ENCODE data around the gene CCNK. TPM values are rescaled to one million over a fixed set of nuclear protein-coding genes. Genes with fewer than 3 reads are reported as not detected.

CCNK gene
- total RNA-seq, 2 donors from 2014 or later, result 86.1 to 88.5 TPM

DNA sequence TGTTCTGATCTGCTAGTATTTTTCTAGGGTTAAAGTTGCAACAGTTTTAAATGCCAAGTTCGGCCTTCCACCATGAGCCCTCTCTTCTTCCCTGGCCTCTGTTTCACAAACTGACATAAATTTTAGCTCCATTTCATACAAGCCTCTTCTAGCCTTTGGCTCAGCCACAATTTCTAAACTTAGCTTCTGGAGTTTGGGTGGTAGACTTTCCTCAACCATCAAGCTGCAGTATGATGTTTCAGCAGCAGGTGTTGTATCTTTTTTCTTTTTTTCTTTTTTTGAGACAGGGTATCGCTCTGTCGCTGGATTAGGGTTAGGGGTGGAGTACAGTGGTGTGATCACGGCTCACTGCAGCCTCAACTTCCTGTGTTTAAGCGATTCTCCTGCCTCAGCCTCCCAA is 30.0 kb upstream of the CCNK start:
- H3K27ac Mint-ChIP-seq, result no peak overlapping the region
- no peak for ATAC-seq (replicated peaks in 1 of 2)
- no peak overlapping the region for H3K4me3 Mint-ChIP-seq

DNA sequence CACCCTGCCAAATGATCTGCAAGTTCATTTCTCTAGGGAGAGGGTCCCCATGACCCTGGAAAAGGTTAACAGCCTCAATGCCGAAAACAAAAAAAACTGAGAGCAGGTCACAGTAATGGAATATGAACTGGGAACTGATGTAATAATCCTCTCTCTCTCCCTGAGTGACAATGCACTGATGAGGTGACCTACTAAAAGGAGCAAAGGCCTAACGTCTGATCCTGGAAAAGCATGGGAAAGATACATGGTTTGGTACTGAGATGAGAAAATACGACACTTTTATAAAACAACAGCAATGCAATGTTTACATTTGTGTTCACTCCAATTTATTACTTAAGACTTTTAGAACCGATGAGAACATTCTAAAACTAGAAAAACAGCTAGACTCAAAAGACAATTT is 28.2 kb upstream of the CCNK start:
- H3K27ac Mint-ChIP-seq, result no peak overlapping the region
- no peaks in the 10 kb centered on the region for H3K27me3 Mint-ChIP-seq (ENCODE audit: low read depth)
- H3K36me3 Mint-ChIP-seq (ENCODE audit: insufficient read depth in 2 of 2), result peaks cover 8 to 10% of the 10 kb centered on the region in 2 donors
- H3K9me3 Mint-ChIP-seq, result no peaks in the 10 kb centered on the region
- DNase-seq (no peak), ATAC-seq (replicated peaks in 1 of 2) (no peak)
- no peak overlapping the region for H3K4me3 Mint-ChIP-seq
- H3K4me1 Mint-ChIP-seq (ENCODE audit: low read depth), result no peaks in the 10 kb centered on the region

More for the DNA sequence above, 30.0 kb upstream of the CCNK start:
- no peak for DNase-seq
- Mint-ChIP-seq H3K36me3 (ENCODE audit: insufficient read depth in 2 of 2) (peaks cover 4 to 13% of the 10 kb centered on the region in 2 donors), H3K4me1 (ENCODE audit: low read depth) (no peaks in the 10 kb centered on the region), H3K9me3 (no peaks in the 10 kb centered on the region), H3K27me3 (ENCODE audit: low read depth) (no peaks in the 10 kb centered on the region)

DNA sequence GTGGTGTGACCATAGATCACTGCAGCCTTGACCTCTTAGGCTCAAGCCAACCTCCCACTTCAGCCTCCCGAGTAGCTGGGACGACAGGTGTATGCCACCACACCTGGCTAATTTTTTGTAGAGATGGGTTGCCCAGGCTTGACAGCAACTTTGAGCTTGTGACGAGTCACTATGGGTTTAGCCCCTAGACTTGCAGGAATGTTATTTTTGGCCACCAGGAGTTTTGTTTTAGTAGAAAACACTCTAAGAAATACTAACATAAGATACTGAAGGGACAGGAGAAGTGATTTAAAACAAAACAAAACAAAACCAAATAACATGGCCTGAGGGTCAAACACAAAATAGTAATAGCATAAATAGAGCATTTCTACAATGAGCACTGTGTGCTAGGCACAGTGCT is 27.0 kb upstream of the CCNK start:
- ATAC-seq (replicated peaks in 1 of 2), result no peak
- Mint-ChIP-seq H3K9me3 (no peaks in the 10 kb centered on the region), H3K4me1 (ENCODE audit: low read depth) (no peaks in the 10 kb centered on the region), H3K27me3 (ENCODE audit: low read depth) (no peaks in the 10 kb centered on the region), H3K27ac (no peak overlapping the region), H3K36me3 (ENCODE audit: insufficient read depth in 2 of 2) (peaks cover 8 to 11% of the 10 kb centered on the region in 2 donors), H3K4me3 (no peak overlapping the region)
- no peak for DNase-seq

DNA sequence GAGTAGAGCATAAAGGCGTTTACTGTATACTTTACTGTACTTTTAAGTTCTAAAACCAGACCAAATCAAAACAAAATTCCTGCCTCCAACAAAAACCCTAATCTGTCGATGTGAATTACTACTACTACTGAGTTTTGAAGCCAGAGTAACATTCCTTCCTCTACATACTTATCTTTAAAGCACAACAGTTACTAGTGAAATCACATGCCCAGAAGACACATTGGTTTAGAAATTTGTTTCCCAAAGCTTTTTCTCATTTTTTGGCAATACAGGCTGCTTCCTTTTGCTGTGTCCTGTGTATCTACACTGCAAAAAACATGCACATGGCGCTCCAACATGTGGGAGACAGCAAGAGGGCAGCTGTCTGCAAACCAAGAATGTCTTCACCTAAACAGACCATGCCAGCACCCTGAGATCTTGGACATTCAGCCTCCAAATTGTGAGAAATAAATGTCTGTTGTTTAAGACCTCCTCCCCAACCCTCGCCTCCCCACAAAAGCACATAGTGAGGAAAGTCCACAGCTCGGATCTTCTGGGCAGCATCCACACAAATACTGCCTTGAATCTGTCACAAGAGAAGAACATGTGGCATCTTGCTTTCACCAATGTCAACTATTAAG is 21.6 kb upstream of the CCNK start:
- H3K27me3 Mint-ChIP-seq (ENCODE audit: low read depth), result no peaks in the 10 kb centered on the region

DNA sequence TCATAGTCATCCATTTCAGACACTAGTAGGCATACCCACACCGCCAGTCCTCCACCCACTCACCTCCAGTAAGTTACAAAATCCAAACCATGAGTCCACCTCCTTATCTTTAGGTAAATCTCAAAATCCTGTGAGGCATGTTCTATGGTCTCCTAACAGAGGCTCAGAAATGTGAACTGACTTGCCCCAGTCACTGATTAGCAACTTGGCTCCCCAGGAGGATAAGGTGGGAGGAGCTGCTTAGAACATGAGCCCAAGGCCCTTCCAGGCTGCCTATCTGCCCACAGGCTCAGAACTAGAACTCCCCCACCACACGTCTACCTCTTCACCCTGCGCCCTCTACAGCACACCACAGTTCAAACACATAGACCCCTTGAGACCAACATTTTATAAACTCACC is 20.4 kb upstream of the CCNK start:
- Mint-ChIP-seq H3K36me3 (ENCODE audit: insufficient read depth in 2 of 2) (peaks cover 3 to 5% of the 10 kb centered on the region in 2 donors), H3K27me3 (ENCODE audit: low read depth) (no peaks in the 10 kb centered on the region), H3K4me3 (no peak overlapping the region), H3K27ac (no peak overlapping the region), H3K4me1 (ENCODE audit: low read depth) (no peaks in the 10 kb centered on the region), H3K9me3 (no peaks in the 10 kb centered on the region)
- DNase-seq (no peak), ATAC-seq (replicated peaks in 1 of 2) (peak in 1 of 2 donors; percentile 19)

More for the DNA sequence above, 21.6 kb upstream of the CCNK start:
- DNase-seq, result no peak
- Mint-ChIP-seq H3K36me3 (ENCODE audit: insufficient read depth in 2 of 2) (peaks cover 6 to 8% of the 10 kb centered on the region in 2 donors), H3K4me3 (no peak overlapping the region), H3K27ac (no peak overlapping the region), H3K4me1 (ENCODE audit: low read depth) (no peaks in the 10 kb centered on the region), H3K9me3 (no peaks in the 10 kb centered on the region)
- ATAC-seq (replicated peaks in 1 of 2), result no peak

DNA sequence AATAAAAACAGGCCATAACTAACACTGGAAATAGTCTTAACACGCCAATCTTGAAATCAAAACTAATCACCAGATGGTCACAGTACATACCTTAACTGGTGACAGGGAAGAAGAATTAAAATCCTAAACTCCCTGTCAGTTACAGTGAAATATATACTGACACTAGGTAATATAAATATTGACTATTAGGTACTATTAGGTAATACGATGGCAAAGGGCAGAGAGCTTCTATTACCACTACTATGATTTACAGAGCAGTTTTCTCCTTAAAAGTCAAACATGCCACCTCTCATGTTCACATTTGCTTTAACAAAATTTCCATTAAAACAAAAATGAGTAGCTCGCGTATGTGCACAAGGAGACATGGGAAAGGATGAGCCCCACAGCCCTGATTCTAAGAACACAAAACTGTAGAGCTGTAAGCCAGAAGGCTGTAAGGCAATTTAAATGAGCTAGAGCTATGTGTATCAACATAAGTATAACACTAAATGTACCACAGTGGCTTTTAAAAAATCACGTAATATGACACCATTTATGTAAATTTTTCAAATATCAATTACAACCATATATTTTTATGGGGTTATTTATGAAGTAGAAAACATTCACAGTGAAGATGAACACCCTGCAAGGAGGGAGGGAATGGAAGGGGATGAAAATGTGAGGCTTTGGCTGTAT is 19.7 kb upstream of the CCNK start:
- ATAC-seq (replicated peaks in 1 of 2) (no peak), DNase-seq (no peak)
- Mint-ChIP-seq H3K4me1 (ENCODE audit: low read depth) (no peaks in the 10 kb centered on the region), H3K4me3 (no peak overlapping the region), H3K9me3 (no peaks in the 10 kb centered on the region), H3K27ac (no peak overlapping the region), H3K27me3 (ENCODE audit: low read depth) (no peaks in the 10 kb centered on the region), H3K36me3 (ENCODE audit: insufficient read depth in 2 of 2) (peaks cover 3 to 5% of the 10 kb centered on the region in 2 donors)

DNA sequence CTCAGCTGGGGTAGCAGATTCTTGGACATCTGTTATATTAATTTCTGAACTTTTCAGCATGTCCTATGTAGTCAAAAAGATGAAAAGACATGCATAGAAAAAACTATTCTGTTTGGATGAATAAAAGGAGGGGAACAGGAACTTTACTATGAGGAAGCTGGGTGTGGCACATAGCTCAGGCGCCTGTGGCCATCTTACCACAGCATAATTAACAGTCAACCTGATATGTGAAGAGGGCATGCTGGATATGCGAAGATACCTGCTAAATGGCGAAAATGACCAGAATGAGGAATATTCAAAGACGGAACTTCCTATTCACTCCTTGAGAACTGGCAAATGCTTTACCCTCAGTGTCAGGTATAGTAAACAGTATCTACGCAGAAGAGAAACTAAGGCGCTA is 19.0 kb upstream of the CCNK start:
- no peak for ATAC-seq (replicated peaks in 1 of 2)
- Mint-ChIP-seq H3K4me1 (ENCODE audit: low read depth) (no peaks in the 10 kb centered on the region), H3K4me3 (no peak overlapping the region), H3K36me3 (ENCODE audit: insufficient read depth in 2 of 2) (peaks cover 2 to 3% of the 10 kb centered on the region in 2 donors), H3K9me3 (no peaks in the 10 kb centered on the region), H3K27me3 (ENCODE audit: low read depth) (no peaks in the 10 kb centered on the region), H3K27ac (no peak overlapping the region)
- DNase-seq, result no peak

DNA sequence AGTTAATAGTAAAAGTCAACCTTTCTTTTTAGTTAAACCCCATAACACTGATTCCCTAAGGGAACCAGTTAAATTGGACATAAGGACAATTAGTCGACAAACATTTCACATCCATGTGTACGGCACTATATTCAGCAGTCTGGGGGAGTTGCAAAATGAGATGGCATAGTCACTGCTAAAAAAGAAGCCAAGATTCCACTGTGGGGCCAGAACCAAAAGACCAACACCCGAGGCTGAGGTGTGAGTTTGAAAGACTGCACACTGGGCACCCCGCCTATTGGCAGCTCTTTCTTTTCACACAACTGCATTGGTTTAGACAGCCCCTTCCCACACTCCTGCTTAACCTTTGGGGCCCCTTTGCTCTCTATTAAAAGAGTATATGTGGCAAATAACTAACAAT is 17.2 kb upstream of the CCNK start:
- Mint-ChIP-seq H3K27ac (no peak overlapping the region), H3K27me3 (ENCODE audit: low read depth) (no peaks in the 10 kb centered on the region), H3K36me3 (ENCODE audit: insufficient read depth in 2 of 2) (peaks cover 0 to 3% of the 10 kb centered on the region in 2 donors), H3K9me3 (no peaks in the 10 kb centered on the region), H3K4me3 (no peak overlapping the region), H3K4me1 (ENCODE audit: low read depth) (peaks cover 16% of the 10 kb centered on the region)
- DNase-seq (no peak), ATAC-seq (replicated peaks in 1 of 2) (no peak)

DNA sequence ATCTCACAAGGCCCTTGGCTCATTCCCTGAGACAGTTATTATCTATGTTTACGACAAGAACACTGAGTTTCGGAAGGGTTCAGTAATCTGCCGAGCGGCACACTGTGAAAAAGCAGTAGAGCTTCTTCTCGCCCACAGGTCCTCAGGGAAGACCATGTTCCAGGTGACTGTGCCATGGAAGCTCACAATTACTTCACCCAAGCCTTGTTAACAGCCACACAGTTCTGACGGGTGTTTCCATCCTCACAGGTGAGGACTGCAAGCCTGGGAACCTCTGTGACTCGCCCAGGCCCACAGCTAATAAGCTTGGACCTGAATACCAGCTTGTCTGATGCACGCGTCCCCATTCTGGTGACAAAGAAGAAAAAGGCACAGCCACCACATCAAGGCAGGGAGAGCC is 15.9 kb upstream of the CCNK start:
- no peak overlapping the region for H3K27ac Mint-ChIP-seq
- no peaks in the 10 kb centered on the region for H3K9me3 Mint-ChIP-seq
- ATAC-seq (replicated peaks in 1 of 2) (no peak), DNase-seq (no peak)
- no peak overlapping the region for H3K4me3 Mint-ChIP-seq
- peaks cover 0 to 3% of the 10 kb centered on the region in 2 donors for H3K36me3 Mint-ChIP-seq (ENCODE audit: insufficient read depth in 2 of 2)
- H3K27me3 Mint-ChIP-seq (ENCODE audit: low read depth), result no peaks in the 10 kb centered on the region
- H3K4me1 Mint-ChIP-seq (ENCODE audit: low read depth), result peaks cover 28% of the 10 kb centered on the region

DNA sequence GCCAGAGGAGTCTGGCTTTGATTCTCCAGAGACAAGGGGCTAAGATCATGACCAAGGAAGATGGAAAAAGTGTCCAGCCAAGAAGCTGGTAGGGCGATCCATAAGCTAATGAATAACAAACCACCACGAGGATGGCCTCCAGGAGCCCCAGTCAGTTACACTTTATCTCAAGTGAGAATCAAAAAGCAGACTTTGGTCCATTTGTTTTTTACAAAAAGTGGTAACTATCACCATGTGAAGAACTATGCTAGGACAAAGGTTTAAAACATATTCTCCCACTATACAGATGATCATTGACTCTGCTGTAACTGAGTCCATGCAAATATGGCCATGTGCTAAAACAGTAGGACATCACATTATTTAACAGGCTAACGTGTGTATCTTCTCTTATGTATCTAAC is 14.5 kb upstream of the CCNK start:
- ATAC-seq (replicated peaks in 1 of 2) (no peak), DNase-seq (no peak)
- H3K4me3 Mint-ChIP-seq, result no peak overlapping the region
- no peaks in the 10 kb centered on the region for H3K27me3 Mint-ChIP-seq (ENCODE audit: low read depth)
- H3K4me1 Mint-ChIP-seq (ENCODE audit: low read depth), result peaks cover 31% of the 10 kb centered on the region
- peaks cover 0 to 3% of the 10 kb centered on the region in 2 donors for H3K36me3 Mint-ChIP-seq (ENCODE audit: insufficient read depth in 2 of 2)
- H3K9me3 Mint-ChIP-seq, result no peaks in the 10 kb centered on the region
- H3K27ac Mint-ChIP-seq, result no peak overlapping the region

DNA sequence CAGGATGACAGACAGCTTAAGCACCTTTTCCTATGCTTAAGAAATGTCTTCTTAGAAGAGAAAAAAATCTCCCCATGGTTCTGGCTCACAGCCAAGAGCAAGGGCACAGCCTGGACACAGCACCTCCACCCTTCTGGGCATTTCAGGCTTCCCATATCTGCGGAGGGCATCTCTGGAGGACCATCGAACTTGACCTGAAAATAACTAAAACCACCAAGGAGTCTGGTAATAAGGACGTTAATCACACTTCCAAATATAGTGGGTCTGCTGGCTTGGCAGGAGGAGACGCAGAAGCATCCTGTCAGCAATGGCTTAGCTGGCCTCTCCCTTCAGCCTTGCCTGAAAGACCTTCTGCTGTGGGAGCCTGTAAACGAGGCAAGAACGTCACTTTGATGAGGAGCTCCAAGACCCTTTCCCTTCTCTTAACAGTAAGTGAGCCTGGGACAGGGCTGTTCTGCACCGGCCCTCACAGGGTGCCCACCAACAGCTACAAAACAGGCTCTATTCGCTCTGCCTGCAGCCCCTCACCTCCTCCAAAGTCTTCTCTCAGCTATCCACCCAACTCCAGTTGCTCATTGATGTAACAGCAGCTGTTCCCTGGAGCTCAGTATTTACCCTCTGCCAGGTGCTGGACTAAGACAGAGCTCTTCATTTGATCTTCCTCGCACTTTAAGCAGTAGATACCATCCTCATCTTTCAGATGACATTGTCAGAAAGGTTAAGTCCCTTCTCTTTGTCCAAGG is 13.7 kb upstream of the CCNK start:
- Mint-ChIP-seq H3K27ac (no peak overlapping the region), H3K27me3 (ENCODE audit: low read depth) (no peaks in the 10 kb centered on the region)

DNA sequence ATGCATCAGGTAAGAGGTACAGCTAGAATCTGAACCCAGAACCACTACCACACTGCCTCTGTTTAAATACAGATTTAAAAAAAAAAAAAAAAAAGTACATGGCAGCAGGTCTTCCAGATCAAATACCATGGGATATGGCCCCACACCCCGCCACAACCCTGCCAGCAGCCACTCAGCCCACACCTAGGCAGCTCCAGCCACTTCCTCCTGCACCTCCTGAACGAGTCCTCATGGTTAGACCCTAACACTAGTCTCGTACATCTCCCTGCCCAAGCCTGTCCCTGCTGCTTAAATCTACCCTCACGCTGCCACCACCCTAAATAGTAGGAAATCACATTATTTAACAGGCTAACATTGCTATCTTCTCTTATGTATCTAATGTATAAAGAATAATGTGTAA is 13.1 kb upstream of the CCNK start:
- no peak for ATAC-seq (replicated peaks in 1 of 2)
- H3K4me3 Mint-ChIP-seq, result no peak overlapping the region
- DNase-seq, result no peak
- H3K4me1 Mint-ChIP-seq (ENCODE audit: low read depth), result peaks cover 31% of the 10 kb centered on the region
- H3K27me3 Mint-ChIP-seq (ENCODE audit: low read depth), result no peaks in the 10 kb centered on the region
- peak overlapping the region; percentile 7 for H3K27ac Mint-ChIP-seq
- no peaks in the 10 kb centered on the region for H3K9me3 Mint-ChIP-seq
- peaks cover 0 to 3% of the 10 kb centered on the region in 2 donors for H3K36me3 Mint-ChIP-seq (ENCODE audit: insufficient read depth in 2 of 2)

More for the DNA sequence above, 13.7 kb upstream of the CCNK start:
- no peak overlapping the region for H3K4me3 Mint-ChIP-seq
- peaks cover 0 to 3% of the 10 kb centered on the region in 2 donors for H3K36me3 Mint-ChIP-seq (ENCODE audit: insufficient read depth in 2 of 2)
- no peak for DNase-seq
- H3K9me3 Mint-ChIP-seq, result no peaks in the 10 kb centered on the region
- H3K4me1 Mint-ChIP-seq (ENCODE audit: low read depth), result peaks cover 31% of the 10 kb centered on the region
- no peak for ATAC-seq (replicated peaks in 1 of 2)

DNA sequence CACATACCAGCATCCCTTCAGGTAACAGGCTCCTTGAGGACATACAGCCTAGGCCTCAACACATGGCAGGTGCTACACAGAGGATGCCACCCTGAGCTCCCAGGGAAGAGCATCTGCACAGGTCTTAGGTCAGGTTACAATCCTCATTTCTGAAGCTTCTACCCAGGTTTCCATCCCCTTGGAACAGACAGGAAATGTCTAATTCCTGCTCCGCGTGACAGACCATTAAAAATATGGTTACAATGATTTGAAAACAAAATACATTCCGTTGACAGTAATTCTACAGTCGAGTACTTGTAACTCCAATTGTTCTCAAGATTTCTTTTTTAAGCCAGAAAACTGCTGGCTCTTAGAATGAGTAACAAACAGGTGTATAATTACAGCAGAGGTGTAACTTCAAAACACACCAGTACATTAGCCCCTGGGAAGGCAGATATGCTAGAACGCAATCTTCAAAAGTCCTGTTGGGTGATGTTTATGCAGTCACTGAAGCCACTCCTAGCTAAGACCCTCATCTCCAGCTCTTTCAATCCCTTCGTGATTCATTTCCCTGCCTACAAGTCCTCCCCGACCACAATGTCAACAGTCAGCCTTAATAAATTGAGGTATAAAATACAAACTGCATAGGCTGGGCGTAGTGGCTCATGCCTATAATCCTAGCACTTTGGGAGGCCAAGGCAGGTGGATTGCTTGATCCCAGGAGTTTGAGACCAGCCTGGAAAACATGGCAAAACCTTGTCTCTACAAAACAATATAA is 12.2 kb upstream of the CCNK start:
- Mint-ChIP-seq H3K36me3 (ENCODE audit: insufficient read depth in 2 of 2) (peaks cover 0 to 2% of the 10 kb centered on the region in 2 donors), H3K4me3 (no peak overlapping the region), H3K27me3 (ENCODE audit: low read depth) (no peaks in the 10 kb centered on the region), H3K4me1 (ENCODE audit: low read depth) (peaks cover 31% of the 10 kb centered on the region), H3K27ac (no peak overlapping the region), H3K9me3 (no peaks in the 10 kb centered on the region)
- DNase-seq (no peak), ATAC-seq (replicated peaks in 1 of 2) (no peak)
